Effector memory CD8-positive, alpha-beta T cell (primary cell): ENCODE results near the gene HOTAIR.
A peak's percentile ranks its signal among the peaks of the same experiment; 100 is the strongest.

ENCODE experiments used
- ATAC-seq: fragments of 150-1000 bp; cut with Tn5 transposase; replicated peaks from 2 replicates; pipeline ENCODE4 v1.10.0; 2021; ENCODE audit warnings: mild to moderate bottlenecking, moderate library complexity
- DNase-seq, 3 experiments: peaks; one replicate each; pipeline ENCODE4 v3.0.0; 2021
- H3K27ac Mint-ChIP-seq, 2 donors: one replicate each; pipeline ENCODE4 v1.8.0; 2022; ENCODE audit warnings: mild to moderate bottlenecking in 2 of 2, mixed read lengths in 2 of 2, moderate library complexity in 2 of 2
- H3K27me3 Mint-ChIP-seq, 2 donors: one replicate each; pipeline ENCODE4 v1.8.0; 2022; ENCODE audit warnings: mixed read lengths in 2 of 2
- H3K36me3 Mint-ChIP-seq: one replicate; pipeline ENCODE4 v1.8.0; 2022; ENCODE audit warnings: mild to moderate bottlenecking, moderate library complexity, mixed read lengths; ENCODE audit not compliant: insufficient read depth
- H3K4me1 Mint-ChIP-seq, 2 donors: one replicate each; pipeline ENCODE4 v1.8.0; 2022; ENCODE audit warnings: low read depth in 2 of 2, mixed read lengths in 2 of 2
- H3K4me3 Mint-ChIP-seq, 2 donors: one replicate each; pipeline ENCODE4 v1.8.0; 2022; ENCODE audit warnings: mild to moderate bottlenecking in 2 of 2, mixed read lengths in 2 of 2, moderate library complexity in 2 of 2
- H3K9me3 Mint-ChIP-seq, 2 donors: one replicate each; pipeline ENCODE4 v1.8.0; 2022; ENCODE audit warnings: mixed read lengths in 2 of 2

HOTAIR gene

GRCh38 chr12:54007538-54008259 lies 32.9 kb upstream of the HOTAIR start:
- DNase-seq (no peak), ATAC-seq (no peak)
- H3K9me3 Mint-ChIP-seq, result no peaks in the 10 kb centered on the region
- peaks cover 98 to 100% of the 10 kb centered on the region in 2 donors for H3K27me3 Mint-ChIP-seq
- H3K27ac Mint-ChIP-seq, result no peak overlapping the region
- H3K36me3 Mint-ChIP-seq, result peaks cover 25% of the 10 kb centered on the region
- H3K4me1 Mint-ChIP-seq, result peaks cover 17 to 23% of the 10 kb centered on the region in 2 donors
- no peak overlapping the region for H3K4me3 Mint-ChIP-seq

- Mint-ChIP-seq H3K4me3 (peak overlapping the region; percentile 73 to 81), H3K4me1 (peaks cover 17 to 25% of the 10 kb centered on the region in 2 donors), H3K9me3 (no peaks in the 10 kb centered on the region), H3K36me3 (peaks cover 22% of the 10 kb centered on the region), H3K27ac (no peak overlapping the region), H3K27me3 (peaks cover 98 to 100% of the 10 kb centered on the region in 2 donors)
- DNase-seq (no peak), ATAC-seq (no peak)
These were observed 31.9 kb upstream of the HOTAIR start for GRCh38 chr12:54006559-54007220.

- H3K27me3 Mint-ChIP-seq, result peaks cover 98 to 100% of the 10 kb centered on the region in 2 donors
- H3K9me3 Mint-ChIP-seq, result no peaks in the 10 kb centered on the region
- H3K4me1 Mint-ChIP-seq, result peaks cover 10 to 21% of the 10 kb centered on the region in 2 donors
- ATAC-seq (peak; percentile 82), DNase-seq (peak; percentile 84 to 87 (median 87))
- peaks cover 22% of the 10 kb centered on the region for H3K36me3 Mint-ChIP-seq
- H3K27ac Mint-ChIP-seq, result peak overlapping the region in 1 of 2 donors; percentile 47
- peak overlapping the region; percentile 73 to 81 for H3K4me3 Mint-ChIP-seq
These were observed 31.3 kb upstream of the HOTAIR start for GRCh38 chr12:54005853-54006558.

GRCh38 chr12:54005531-54005852 lies 30.7 kb upstream of the HOTAIR start:
- peaks cover 9 to 20% of the 10 kb centered on the region in 2 donors for H3K4me1 Mint-ChIP-seq
- H3K36me3 Mint-ChIP-seq, result peaks cover 22% of the 10 kb centered on the region
- ATAC-seq (no peak), DNase-seq (no peak)
- no peaks in the 10 kb centered on the region for H3K9me3 Mint-ChIP-seq
- peaks cover 98 to 100% of the 10 kb centered on the region in 2 donors for H3K27me3 Mint-ChIP-seq
- peak overlapping the region in 1 of 2 donors; percentile 26 for H3K27ac Mint-ChIP-seq
- peak overlapping the region in 1 of 2 donors; percentile 81 for H3K4me3 Mint-ChIP-seq

GRCh38 chr12:54004841-54005530 lies 30.2 kb upstream of the HOTAIR start:
- Mint-ChIP-seq H3K4me1 (peaks cover 9 to 18% of the 10 kb centered on the region in 2 donors), H3K27me3 (peaks cover 98 to 100% of the 10 kb centered on the region in 2 donors), H3K9me3 (no peaks in the 10 kb centered on the region), H3K27ac (peak overlapping the region in 1 of 2 donors; percentile 26), H3K36me3 (peaks cover 17% of the 10 kb centered on the region), H3K4me3 (no peak overlapping the region)
- DNase-seq (no peak), ATAC-seq (no peak)

- Mint-ChIP-seq H3K27ac (no peak overlapping the region), H3K4me1 (peaks cover 11 to 15% of the 10 kb centered on the region in 2 donors), H3K36me3 (peaks cover 14% of the 10 kb centered on the region), H3K27me3 (peaks cover 98 to 100% of the 10 kb centered on the region in 2 donors), H3K9me3 (no peaks in the 10 kb centered on the region), H3K4me3 (no peak overlapping the region)
- DNase-seq, result no peak
- no peak for ATAC-seq
These were observed 29.5 kb upstream of the HOTAIR start for GRCh38 chr12:54004063-54004840.

- Mint-ChIP-seq H3K4me3 (no peak overlapping the region), H3K9me3 (no peaks in the 10 kb centered on the region), H3K4me1 (peaks cover 9 to 13% of the 10 kb centered on the region in 2 donors), H3K27me3 (peaks cover 98 to 100% of the 10 kb centered on the region in 2 donors), H3K27ac (no peak overlapping the region), H3K36me3 (peaks cover 12% of the 10 kb centered on the region)
- DNase-seq (no peak), ATAC-seq (no peak)
These were observed 28.9 kb upstream of the HOTAIR start for GRCh38 chr12:54003625-54004024.

- peaks cover 13% of the 10 kb centered on the region for H3K36me3 Mint-ChIP-seq
- H3K27me3 Mint-ChIP-seq, result peaks cover 99 to 100% of the 10 kb centered on the region in 2 donors
- ATAC-seq (no peak), DNase-seq (no peak)
- peaks cover 9 to 13% of the 10 kb centered on the region in 2 donors for H3K4me1 Mint-ChIP-seq
- H3K27ac Mint-ChIP-seq, result no peak overlapping the region
- no peak overlapping the region for H3K4me3 Mint-ChIP-seq
- H3K9me3 Mint-ChIP-seq, result no peaks in the 10 kb centered on the region
These were observed 28.2 kb upstream of the HOTAIR start for GRCh38 chr12:54002915-54003389.

GRCh38 chr12:54002278-54002914 lies 27.6 kb upstream of the HOTAIR start:
- Mint-ChIP-seq H3K4me1 (peaks cover 13% of the 10 kb centered on the region in 2 donors), H3K36me3 (peaks cover 13% of the 10 kb centered on the region), H3K9me3 (no peaks in the 10 kb centered on the region), H3K27me3 (peaks cover 99 to 100% of the 10 kb centered on the region in 2 donors), H3K4me3 (no peak overlapping the region), H3K27ac (no peak overlapping the region)
- DNase-seq (no peak), ATAC-seq (no peak)

- no peak overlapping the region for H3K27ac Mint-ChIP-seq
- H3K4me3 Mint-ChIP-seq, result no peak overlapping the region
- H3K27me3 Mint-ChIP-seq, result peaks cover 99 to 100% of the 10 kb centered on the region in 2 donors
- peaks cover 13% of the 10 kb centered on the region for H3K36me3 Mint-ChIP-seq
- DNase-seq, result no peak
- peaks cover 14 to 17% of the 10 kb centered on the region in 2 donors for H3K4me1 Mint-ChIP-seq
- no peak for ATAC-seq
- H3K9me3 Mint-ChIP-seq, result no peaks in the 10 kb centered on the region
These were observed 26.8 kb upstream of the HOTAIR start for GRCh38 chr12:54001283-54002187.
